HG02885 (cell line): ENCODE results near the gene ITPA.

Experiments
- ATAC-seq: cut with Tn5 transposase; IDR thresholded peaks from one replicate; pipeline ENCODE4 v1.9.1; 2021; ENCODE audit warnings: mild to moderate bottlenecking; ENCODE audit not compliant: unreplicated experiment, poor library complexity

Gene ITPA

DNA sequence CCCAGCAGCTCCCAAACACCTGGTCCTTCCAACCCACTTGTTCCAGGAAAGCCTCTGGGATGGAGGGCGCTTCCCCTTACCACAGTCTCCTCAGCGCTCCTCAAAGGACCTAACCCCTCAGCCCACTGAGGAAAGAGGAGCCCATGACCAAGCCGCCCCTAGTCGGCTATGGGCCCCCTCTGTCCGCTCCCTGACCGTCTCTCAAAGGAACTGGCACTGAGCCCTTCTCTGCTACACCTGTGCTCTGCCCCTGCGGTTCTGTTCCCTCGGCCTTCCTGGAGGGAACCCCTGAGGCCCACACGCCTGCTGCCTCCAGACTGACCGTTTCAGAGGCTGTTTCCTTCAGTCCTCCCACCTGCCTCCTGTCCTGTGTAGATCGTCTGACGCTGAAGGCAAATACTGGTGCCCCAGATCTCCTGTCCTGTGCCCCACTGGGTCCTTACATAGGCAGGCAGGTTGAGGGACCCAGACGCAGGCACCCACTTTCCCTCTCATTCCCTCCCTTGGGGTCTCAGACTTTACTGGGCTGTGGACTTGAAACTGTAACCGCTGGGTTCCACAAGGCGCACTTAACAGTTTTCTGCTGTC lies 31.6 kb downstream of the ITPA start:
- no peak for ATAC-seq

DNA sequence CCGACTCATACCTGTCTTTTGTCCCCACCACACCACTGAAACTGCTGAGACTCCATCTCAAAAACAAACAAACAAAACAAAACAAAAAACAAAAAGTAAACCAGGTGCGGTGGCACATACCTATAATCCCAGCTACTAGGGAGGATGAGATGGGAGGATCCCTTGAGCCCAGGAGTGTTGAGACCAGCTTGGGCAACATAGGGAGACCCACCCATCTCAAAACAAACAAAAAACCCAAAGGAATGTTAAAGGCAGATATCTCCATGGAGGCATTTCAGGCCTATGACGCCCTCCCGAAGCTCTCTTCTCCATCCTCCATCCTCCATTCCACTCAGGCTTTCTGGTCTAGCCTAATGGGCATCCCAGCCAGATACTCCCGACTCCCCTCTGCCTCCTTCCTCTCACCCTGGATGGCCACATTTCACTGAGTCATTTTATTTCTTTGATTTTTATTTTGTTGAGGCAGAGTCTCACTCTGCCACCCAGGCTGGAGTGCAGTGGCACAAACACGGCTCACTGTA lies 32.9 kb downstream of the ITPA start:
- ATAC-seq: no peak

DNA sequence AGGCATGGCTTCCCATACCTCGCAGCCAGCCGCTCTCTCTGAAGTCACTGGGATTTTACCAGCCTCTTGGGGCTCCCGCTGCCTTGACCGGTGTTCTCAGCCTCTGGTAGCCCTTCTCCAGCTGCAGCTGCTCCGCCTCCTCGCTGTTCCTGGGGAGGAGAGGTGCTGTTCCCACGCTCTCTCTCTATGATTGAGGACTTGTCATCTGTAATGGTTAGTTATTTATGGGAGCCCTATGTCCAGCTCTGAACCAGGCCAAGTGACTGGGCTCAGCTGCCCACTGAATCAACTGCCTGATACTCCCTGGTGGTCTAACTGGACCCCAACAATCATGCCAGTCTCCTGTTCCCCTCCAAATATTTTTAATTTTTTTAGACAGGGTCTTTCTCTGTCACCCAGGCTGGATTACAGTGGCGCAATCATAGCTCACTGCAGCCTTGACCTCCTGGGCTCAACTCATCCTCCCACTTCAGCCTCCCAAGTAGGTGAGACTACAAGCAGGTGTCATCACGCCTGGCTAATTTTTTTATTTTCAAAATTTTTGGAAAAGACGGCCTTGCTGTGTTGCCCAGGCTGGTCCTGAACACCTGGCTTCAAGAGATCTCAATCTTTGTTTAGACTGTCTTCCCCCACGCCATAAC lies 34.5 kb downstream of the ITPA start:
- no peak for ATAC-seq

DNA sequence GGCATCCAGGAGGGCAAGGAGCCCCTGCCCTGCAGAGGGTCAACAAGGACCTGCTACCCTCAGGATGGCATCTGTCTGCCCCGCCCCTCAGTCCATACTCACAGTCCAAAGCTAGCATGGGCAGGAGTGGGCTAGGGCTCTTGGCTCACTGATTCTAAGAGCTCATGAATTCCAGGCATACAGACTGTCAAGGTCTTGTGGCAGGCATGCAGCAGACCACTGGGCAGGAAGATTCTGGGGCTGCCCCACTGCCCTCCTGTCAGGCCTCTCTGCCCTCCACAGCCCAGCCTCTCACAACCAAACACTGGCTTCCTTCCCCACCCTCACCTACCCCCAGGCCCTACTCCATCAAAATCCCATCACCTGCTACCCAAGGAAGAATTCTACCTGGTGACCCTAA lies 35.3 kb downstream of the ITPA start:
- no peak for ATAC-seq

DNA sequence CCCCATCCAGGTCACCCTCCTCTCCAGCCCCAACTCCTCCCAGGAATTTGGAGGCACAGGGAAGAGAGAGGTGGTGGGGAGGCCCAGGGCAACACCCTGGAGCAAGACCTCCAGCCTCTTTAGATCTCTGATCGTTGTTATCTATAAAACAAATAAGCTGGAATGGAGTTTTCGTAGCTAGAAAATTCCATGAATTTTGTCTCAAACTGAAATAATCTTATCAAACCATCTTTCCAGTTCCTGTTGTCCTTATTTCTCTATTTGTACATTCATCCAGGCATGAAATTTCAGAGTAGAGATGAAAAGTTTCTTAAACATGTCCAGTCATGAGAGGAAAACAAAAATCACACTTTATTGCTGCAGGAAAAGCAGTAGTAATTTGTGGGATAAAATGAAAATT lies 35.9 kb downstream of the ITPA start:
- no peak for ATAC-seq

DNA sequence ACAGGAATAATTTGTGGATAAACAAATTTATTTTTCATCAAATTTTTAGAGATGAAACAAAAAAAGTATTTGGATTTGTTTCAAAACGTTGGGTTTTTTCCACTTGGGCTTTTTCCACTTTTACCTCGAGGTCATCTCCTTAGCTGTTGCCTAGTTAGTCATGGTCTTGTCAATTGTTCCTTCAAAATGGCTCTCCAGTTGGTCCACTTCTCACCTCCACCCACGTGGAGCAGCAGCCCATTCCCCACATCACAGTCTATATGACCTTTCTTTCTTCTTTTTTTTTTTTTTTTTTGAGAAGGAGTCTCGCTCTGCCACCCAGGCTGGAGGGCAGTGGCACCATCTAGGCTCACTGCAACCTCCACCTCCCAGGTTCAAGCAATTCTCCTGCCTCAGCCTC lies 36.4 kb downstream of the ITPA start:
- no peak for ATAC-seq

DNA sequence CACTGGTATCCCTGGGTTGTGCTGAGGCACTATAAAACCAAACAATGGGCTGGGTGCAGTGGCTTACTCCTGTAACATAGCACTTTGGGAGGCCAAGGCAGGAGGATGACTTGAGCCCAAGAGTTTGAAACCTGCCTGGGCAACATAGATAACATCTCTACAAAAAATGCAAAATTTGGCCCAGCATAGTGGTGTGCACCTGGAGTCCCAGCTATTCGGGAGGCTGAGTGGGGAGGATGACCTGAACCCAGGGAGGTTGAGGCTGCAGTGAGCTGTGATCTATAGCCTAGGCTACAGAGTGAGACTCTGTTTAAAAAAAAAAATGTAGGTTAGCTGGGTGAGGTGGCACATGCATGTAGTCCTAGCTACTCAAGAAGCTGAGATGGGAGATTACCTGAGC lies 37.4 kb downstream of the ITPA start:
- ATAC-seq: no peak

DNA sequence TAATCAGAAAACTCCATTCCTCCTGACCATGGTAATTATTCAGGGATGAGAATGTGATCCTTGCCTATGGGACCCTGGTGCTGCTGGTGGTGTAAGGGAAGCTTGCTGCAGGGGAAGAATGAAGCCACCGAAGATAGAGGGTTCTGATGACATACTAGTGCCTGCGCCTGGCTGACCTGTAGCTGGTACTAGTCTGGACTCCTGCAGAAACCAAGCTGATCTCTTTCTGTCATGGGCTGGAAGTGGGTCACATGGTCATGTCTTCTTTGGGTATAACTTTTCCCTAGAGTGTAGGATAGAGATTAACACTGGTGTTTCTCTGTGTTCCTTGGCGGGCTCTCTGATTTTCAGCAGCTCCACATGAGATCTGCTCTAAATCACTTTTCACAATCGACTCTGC lies 38.3 kb downstream of the ITPA start:
- no peak for ATAC-seq

DNA sequence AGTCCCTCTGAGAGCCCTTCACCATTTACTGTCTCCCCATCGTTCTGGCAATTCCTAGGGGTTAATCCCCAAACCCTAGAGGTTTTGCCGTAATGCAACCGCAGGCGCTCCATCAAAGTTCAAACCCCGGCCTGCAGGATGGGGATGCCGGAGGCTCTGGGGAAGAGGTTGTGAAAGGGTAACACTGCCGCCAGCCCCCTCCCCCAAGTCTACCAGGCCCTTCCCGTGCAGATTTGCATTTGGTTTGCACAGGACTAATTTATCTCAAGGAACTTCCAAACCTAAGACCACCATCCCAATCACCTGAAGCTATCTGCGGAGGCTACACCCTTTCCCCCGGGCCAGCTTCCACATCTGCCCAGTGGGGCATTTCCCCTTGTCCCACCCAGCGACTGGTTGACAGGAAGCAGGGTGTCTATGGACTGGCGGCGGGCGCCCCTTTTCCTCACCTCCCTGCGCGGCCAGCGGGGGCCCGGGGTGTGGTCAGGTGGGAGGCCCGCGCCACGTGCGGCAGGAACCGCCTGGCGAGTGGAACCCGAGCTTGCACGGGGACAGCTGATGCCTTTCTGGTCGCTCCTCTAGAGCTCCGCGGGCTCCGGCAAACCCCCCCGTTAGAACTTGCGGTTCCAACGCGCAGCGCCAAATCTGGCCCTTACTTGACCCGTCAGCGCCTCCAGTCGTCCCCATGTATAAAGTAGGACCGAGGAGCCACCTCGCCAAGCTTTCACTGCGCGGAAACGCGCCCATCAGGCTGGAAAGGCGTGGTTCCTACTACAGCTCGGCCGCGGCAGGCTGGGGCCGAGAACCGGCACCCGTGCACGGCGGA lies 39.1 kb downstream of the ITPA start:
- no peak for ATAC-seq

DNA sequence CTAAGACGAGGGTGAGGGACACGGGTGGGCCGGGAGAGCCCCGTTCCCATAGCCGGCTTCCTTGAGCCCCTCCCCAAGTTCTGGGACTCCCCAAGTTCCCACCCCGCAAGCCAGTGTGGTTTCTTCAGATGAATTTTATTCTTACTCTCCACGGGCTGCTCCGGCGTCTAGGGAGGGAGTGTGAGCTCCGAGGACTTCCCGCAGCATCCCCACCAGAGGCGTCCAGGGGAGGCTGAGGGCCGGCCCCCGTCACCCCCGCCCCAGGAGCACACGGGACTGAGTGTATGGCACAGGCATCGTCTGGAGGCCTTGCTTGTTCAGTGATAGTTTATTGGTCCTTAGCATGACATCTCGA lies 39.7 kb downstream of the ITPA start:
- ATAC-seq: no peak

DNA sequence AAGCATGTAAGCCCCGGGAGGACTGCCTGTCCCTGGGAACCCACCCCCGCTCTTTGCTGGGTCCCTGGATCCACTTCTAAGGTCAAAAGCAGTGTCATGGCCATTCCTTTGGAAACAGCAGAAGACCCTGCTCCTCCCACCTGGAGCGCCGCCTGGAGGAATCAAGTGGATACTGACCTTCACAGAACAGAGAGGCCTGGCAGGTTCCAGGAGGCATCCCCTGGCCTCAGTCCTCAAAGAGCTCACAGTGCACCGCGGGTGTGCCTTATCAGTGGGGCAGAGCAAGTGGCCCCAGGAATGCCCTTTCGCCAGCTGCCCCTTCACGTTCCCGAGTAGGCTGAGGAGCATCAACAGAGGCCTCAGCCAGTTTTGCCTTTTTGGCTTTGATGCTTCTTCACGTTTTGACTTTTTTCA lies 40.8 kb downstream of the ITPA start:
- no peak for ATAC-seq

DNA sequence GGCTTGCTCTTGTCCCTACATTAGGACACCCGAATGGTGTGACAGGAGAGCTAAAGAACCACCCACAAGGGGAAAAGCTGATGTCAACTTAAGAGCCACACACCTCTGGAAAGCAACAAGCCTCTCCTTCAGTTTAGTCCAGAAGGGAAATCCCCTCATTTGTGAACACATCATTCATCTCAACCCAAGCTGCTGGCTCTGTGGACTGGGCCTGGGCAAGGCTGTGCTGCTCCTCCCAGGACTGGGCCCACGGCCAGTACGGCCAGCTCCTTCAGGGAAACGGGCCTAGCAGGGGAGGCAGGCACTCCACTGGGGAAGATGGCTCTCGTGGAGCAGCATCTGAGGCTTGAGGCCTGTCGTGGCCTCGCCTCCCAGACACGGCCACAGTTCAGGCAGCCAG lies 42.5 kb downstream of the ITPA start:
- no peak for ATAC-seq

DNA sequence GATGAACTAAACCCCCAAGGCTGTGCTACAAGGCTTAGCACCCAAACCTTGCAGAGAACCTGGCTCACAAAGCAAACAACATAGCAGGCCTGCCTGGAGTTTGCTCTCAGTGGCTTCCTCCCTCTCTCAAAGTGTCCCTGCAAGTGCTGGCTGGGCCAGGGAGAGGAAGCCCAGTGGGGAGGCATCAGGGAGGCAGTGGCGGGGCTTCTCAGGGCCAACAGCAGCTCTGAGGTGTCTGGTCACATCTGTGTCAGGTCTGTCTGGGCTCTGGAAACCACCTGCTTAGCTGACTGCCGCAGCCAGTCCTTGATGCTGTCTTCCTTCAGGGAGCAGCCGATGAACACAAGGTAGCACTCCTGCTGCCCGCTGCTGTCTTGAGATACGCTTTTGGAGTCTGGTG lies 46.4 kb downstream of the ITPA start:
- ATAC-seq: no peak

DNA sequence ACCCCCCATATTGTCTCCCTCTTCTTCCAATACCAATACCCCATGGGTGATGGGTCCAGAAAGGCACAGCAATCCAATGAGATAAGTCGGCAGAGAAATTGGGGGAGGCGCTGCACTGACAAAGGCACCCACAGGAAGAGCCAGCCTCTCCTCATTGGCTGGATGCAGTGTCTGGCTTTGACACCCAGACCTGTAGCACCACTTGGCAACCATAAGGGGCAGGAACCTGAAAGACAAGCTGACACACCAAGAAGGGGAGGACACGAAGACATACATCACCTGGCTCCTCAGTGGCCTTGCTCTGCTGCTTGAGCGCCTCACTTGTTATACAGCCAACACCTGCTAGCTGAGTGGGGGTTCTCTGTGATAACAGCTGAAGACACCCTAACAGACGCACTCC lies 49.1 kb downstream of the ITPA start:
- no peak for ATAC-seq

DNA sequence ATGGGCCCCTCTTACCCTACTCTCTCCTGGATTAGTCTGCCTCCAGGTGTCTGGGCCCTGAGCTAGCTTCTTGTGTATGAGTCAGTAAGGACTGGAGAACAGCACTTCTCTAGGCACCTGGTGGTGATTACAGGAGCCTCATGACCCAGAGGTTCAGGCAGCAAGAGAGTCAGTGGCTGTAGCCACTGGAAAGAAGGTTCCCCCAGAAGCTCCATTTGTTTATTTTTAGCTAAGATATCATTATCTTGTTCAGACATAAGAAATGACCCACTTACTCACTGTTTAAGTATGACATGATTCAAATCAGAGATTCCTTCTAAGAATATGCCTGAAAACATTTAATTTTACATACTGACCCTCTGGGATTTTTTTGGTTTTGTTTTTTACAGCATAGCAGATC lies 53.3 kb downstream of the ITPA start:
- no peak for ATAC-seq

DNA sequence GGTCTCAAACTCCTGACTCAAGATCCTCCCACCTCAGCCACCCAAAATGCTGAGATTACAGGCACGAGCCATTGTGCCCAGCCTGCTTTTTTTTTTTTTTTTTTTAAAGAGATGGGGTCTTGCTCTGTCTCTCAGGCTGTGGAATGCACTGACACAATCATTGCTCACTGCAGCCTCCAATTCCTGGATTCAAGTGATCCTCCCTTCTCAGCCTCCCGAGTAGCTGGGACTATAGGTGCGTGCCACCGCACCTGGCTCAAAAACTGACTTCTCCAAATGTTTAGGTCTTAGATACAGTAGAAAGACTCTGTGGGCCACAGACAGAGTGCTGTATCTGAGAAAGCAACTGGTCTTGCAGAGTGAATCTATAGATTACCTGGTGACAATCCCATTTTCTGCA lies 60.8 kb downstream of the ITPA start:
- ATAC-seq: no peak

DNA sequence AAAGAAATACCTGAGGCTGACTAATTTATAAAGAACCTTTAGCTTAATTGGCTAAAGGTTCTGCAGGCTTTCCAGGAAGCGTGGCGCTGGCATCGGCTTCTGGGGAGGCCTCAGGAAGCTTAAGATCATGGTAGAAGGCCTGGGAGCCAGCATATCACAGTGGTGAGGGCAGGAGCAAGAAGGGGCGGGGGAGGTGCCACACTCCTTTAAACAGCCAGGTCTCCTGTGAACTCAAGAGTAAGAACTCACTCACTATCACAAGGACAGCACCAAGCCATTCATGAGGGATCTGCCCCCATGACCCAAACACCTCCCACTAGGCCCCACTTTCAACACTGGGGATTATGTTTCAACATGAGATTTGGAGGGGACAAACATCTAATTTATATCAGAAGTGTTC lies 64.1 kb downstream of the ITPA start:
- ATAC-seq: no peak
